Measurements from ENCODE around the gene DPY19L1.
"Not testable (repeated sequence)": the region's sequence is repeated elsewhere in the genome, so short reads cannot be mapped to it uniquely, and the experiment has no call there.

DPY19L1 gene

GRCh38 chr7:34931739-34932138 is 105.5 kb downstream of the DPY19L1 start:
- H3K27me3 Mint-ChIP-seq = no peaks in the 10 kb centered on the region
- ATAC-seq (no peak), DNase-seq (no peak)
- H3K4me3 Mint-ChIP-seq = no peak overlapping the region
- no peaks in the 10 kb centered on the region for H3K9me3 Mint-ChIP-seq
- H3K36me3 Mint-ChIP-seq (ENCODE audit: low read depth) = peaks cover 10% of the 10 kb centered on the region
- no peak overlapping the region for H3K27ac Mint-ChIP-seq
- no peaks in the 10 kb centered on the region for H3K4me1 Mint-ChIP-seq

DNA sequence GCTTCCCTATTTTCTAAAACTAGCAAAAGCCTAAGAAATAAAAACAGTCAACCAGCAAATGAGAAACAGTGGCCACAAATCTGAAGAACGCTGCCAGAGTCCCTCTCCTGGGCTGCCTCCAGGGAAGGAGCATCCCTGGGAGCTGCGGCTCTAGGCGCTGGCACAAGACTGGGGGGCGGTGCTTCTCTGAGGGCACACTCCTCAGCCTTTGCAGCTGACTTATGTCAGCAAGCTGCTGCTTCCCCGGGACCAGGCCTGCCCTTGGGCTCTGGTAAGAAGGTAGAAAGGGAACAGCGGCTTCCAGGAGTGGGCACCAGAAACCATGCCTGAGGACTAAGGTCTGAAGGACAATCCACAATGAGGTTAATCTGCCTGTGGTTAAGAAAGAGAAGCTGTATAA is 107.5 kb downstream of the DPY19L1 start:
- not testable (repeated sequence) for H3K36me3 Mint-ChIP-seq (ENCODE audit: low read depth); H3K27me3 Mint-ChIP-seq; H3K9me3 Mint-ChIP-seq; ATAC-seq; DNase-seq; H3K4me3 Mint-ChIP-seq; H3K4me1 Mint-ChIP-seq; H3K27ac Mint-ChIP-seq

DNA sequence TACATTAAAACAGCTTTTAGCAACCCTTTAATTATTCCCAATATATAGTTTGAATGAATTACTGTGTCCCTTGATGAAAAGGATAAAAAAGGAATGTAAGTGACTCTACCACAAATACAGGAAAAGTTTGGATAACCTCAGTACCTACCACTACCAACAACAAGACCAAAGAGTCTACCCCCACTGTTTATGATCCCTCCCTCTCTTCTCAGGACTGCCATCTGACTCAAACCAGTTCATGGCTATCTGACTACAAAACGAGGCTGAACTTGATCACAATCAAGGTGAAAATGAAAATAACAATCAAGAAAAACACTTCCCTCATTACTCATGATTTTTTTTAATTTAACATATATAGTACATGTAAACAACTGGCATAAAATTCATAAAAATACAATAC is 108.7 kb downstream of the DPY19L1 start:
- Mint-ChIP-seq H3K4me3 (no peak overlapping the region), H3K36me3 (ENCODE audit: low read depth) (peaks cover 6% of the 10 kb centered on the region), H3K4me1 (no peaks in the 10 kb centered on the region), H3K9me3 (peaks cover 4% of the 10 kb centered on the region), H3K27ac (no peak overlapping the region), H3K27me3 (no peaks in the 10 kb centered on the region)
- no peak for ATAC-seq
- no peak for DNase-seq

DNA sequence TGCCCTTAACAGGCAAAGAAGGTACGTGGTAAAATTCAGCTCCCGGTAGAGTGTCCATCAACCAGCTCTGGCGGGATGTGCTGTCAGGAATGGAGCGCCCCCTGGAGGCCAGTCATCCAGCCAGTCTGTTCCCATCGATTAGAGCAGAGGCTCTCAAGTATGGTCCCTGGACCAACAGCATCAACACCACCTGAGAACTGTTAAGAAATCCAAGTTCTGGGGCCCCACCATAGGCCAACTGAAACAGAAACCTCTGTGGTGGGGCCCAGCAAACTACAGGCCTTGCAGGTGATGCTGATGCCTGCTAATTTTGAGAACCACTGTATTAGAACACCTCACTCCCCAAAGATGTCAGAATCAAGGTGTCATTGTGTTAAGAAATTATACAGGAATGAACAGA is 109.2 kb downstream of the DPY19L1 start:
- Mint-ChIP-seq H3K4me1 (no peaks in the 10 kb centered on the region), H3K36me3 (ENCODE audit: low read depth) (peaks cover 6% of the 10 kb centered on the region), H3K4me3 (no peak overlapping the region), H3K27ac (no peak overlapping the region), H3K27me3 (no peaks in the 10 kb centered on the region), H3K9me3 (peaks cover 4% of the 10 kb centered on the region)
- ATAC-seq = peak; percentile 61
- DNase-seq = peak; percentile 62

DNA sequence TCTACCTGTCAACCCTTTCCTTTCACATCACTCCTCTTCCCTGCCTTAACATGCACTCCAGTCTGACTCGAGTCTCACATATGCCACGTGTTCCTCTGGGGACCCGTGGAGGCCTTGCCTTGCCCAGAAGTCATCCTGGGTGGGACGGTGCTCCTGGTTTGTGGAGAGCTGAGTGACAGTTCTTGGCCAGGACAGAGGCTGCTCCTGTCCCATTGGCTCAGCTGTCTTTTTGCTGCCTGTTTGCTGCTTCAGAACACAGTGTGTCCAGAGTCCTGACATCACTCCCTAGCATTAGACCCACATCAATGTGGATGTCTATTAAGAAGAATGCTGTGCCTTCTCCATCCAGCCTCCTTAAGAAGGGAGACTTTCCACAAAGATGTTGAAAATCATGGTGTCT is 116.8 kb downstream of the DPY19L1 start:
- not testable (repeated sequence) for H3K27ac Mint-ChIP-seq; H3K4me1 Mint-ChIP-seq; DNase-seq; H3K36me3 Mint-ChIP-seq (ENCODE audit: low read depth); H3K4me3 Mint-ChIP-seq; ATAC-seq; H3K27me3 Mint-ChIP-seq
- H3K9me3 Mint-ChIP-seq = peaks cover 16% of the 10 kb centered on the region

DNA sequence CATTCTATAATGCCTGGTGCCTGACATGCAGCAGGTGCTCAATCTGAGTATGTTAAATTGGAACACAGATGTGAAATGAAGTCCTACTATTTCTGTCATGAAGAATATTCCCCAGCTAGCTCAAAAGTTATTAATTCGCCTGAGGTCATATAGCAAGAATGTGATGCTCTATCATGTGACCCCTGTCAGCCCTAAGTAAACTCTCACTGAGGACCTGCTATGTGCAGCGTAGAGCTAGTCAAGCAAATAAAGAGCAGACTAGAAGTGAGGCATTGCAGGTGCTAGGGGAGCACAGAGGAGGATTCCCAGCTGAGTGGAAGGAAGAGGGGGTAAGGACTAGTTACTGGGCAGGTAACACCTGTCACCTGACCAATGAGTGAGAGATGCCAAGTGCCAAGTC is 118.2 kb downstream of the DPY19L1 start:
- H3K36me3 Mint-ChIP-seq (ENCODE audit: low read depth); H3K27me3 Mint-ChIP-seq; H3K4me3 Mint-ChIP-seq; H3K4me1 Mint-ChIP-seq; H3K27ac Mint-ChIP-seq; ATAC-seq; DNase-seq: not testable (repeated sequence)
- H3K9me3 Mint-ChIP-seq = peaks cover 18% of the 10 kb centered on the region

GRCh38 chr7:34918198-34918861 is 119.0 kb downstream of the DPY19L1 start:
- not testable (repeated sequence) for H3K36me3 Mint-ChIP-seq (ENCODE audit: low read depth); H3K27me3 Mint-ChIP-seq; H3K27ac Mint-ChIP-seq; ATAC-seq; DNase-seq; H3K4me1 Mint-ChIP-seq; H3K4me3 Mint-ChIP-seq
- H3K9me3 Mint-ChIP-seq = peaks cover 20% of the 10 kb centered on the region

DNA sequence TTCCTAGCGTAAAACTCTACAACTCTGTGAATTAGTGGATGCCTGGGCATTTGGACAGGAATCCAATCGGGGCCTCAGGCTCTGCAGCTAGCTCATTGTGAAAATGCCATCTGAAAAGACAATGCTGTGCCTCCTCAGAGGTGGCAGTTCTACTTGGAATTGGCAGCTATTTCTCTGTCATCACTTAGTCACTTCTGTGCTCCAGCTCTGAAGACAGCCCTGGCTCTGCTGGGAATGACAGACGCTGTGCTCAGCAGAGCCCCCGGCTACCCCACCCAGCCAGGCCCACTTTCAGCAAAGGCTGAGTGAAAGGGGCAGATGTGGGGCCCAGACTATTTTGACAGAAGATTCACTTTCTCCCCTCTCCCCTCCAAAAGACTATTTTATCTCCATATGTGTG is 119.8 kb downstream of the DPY19L1 start:
- peaks cover 20% of the 10 kb centered on the region for H3K9me3 Mint-ChIP-seq
- not testable (repeated sequence) for H3K4me3 Mint-ChIP-seq; ATAC-seq; H3K27ac Mint-ChIP-seq; H3K36me3 Mint-ChIP-seq (ENCODE audit: low read depth); DNase-seq; H3K4me1 Mint-ChIP-seq; H3K27me3 Mint-ChIP-seq

GRCh38 chr7:34916267-34916666 is 121.0 kb downstream of the DPY19L1 start:
- ATAC-seq (no peak), DNase-seq (no peak)
- Mint-ChIP-seq H3K27me3 (peaks cover 9% of the 10 kb centered on the region), H3K4me1 (no peaks in the 10 kb centered on the region), H3K36me3 (ENCODE audit: low read depth) (no peaks in the 10 kb centered on the region), H3K9me3 (peaks cover 20% of the 10 kb centered on the region), H3K4me3 (no peak overlapping the region), H3K27ac (no peak overlapping the region)

GRCh38 chr7:34912236-34912635 is 125.0 kb downstream of the DPY19L1 start:
- no peak for ATAC-seq
- DNase-seq = no peak
- Mint-ChIP-seq H3K27ac (no peak overlapping the region), H3K9me3 (peaks cover 20% of the 10 kb centered on the region), H3K36me3 (ENCODE audit: low read depth) (no peaks in the 10 kb centered on the region), H3K27me3 (peaks cover 8% of the 10 kb centered on the region), H3K4me3 (no peak overlapping the region), H3K4me1 (no peaks in the 10 kb centered on the region)

GRCh38 chr7:34906266-34906850 is 130.9 kb downstream of the DPY19L1 start:
- ATAC-seq; H3K36me3 Mint-ChIP-seq (ENCODE audit: low read depth); DNase-seq; H3K4me1 Mint-ChIP-seq; H3K27ac Mint-ChIP-seq; H3K9me3 Mint-ChIP-seq: not testable (repeated sequence)
- peaks cover 11% of the 10 kb centered on the region for H3K27me3 Mint-ChIP-seq
- peak overlapping the region; percentile 29 for H3K4me3 Mint-ChIP-seq

DNA sequence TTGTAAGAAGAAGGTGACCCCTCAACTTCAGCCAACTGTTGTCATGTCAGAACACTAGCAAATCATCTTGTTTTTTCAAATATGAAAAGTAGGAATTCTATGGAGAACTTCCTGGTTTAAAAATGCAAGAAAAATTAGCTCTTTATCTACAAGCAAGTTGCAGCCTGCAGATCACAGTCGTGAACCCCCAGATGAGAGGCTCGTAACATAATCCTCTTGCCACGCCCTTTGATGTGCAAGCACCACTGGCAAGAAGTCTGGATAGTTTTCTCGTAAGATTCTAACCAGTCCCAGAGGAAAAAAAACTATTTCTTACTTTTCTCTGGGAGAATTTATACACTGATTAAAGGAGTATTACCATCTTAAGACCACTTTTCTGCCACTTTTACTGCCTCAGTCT is 132.3 kb downstream of the DPY19L1 start:
- ATAC-seq = no peak
- no peaks in the 10 kb centered on the region for H3K9me3 Mint-ChIP-seq
- no peak overlapping the region for H3K4me3 Mint-ChIP-seq
- no peaks in the 10 kb centered on the region for H3K36me3 Mint-ChIP-seq (ENCODE audit: low read depth)
- DNase-seq = no peak
- H3K4me1 Mint-ChIP-seq = no peaks in the 10 kb centered on the region
- peaks cover 11% of the 10 kb centered on the region for H3K27me3 Mint-ChIP-seq
- no peak overlapping the region for H3K27ac Mint-ChIP-seq

- not testable (repeated sequence) for H3K9me3 Mint-ChIP-seq; H3K27ac Mint-ChIP-seq; H3K27me3 Mint-ChIP-seq; H3K4me1 Mint-ChIP-seq; H3K4me3 Mint-ChIP-seq; ATAC-seq; H3K36me3 Mint-ChIP-seq (ENCODE audit: low read depth); DNase-seq
Observed at GRCh38 chr7:34903921-34904320, 133.4 kb downstream of the DPY19L1 start.

DNA sequence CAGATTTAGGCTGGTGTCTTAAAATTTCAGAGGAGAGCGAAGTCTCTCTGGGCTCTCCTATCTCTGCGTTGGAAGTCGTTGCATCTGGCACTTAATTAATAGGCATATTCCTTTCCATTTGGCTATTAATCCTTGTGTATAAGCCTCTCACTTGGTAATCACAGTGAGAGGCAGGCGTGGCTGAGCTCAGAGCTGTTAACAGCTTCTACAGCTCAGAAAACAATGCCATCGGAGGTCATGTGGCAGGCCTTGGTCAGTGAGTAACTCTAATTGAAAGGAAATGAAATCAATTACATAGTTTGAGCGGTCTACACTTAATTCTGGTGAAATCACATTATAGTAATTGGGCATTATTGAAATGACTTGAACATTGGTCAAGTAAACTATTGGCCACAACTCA is 135.1 kb downstream of the DPY19L1 start:
- H3K36me3 Mint-ChIP-seq (ENCODE audit: low read depth) = no peaks in the 10 kb centered on the region
- H3K9me3 Mint-ChIP-seq = no peaks in the 10 kb centered on the region
- no peak for ATAC-seq
- no peaks in the 10 kb centered on the region for H3K4me1 Mint-ChIP-seq
- peaks cover 9% of the 10 kb centered on the region for H3K27me3 Mint-ChIP-seq
- no peak overlapping the region for H3K4me3 Mint-ChIP-seq
- no peak overlapping the region for H3K27ac Mint-ChIP-seq
- no peak for DNase-seq

GRCh38 chr7:34900891-34901513 is 136.3 kb downstream of the DPY19L1 start:
- H3K27ac Mint-ChIP-seq = no peak overlapping the region
- ATAC-seq (no peak), DNase-seq (no peak)
- H3K36me3 Mint-ChIP-seq (ENCODE audit: low read depth) = no peaks in the 10 kb centered on the region
- H3K4me1 Mint-ChIP-seq = no peaks in the 10 kb centered on the region
- H3K9me3 Mint-ChIP-seq = peaks cover 5% of the 10 kb centered on the region
- peaks cover 9% of the 10 kb centered on the region for H3K27me3 Mint-ChIP-seq
- H3K4me3 Mint-ChIP-seq = no peak overlapping the region
